HG03354 (cell line): ENCODE measurements around the gene TNRC6B.
"Not testable (repeated sequence)": the region's sequence is repeated elsewhere in the genome, so short reads cannot be mapped to it uniquely, and the experiment has no call there.

Experiments used
- ATAC-seq: cut with Tn5 transposase; IDR thresholded peaks from one replicate; pipeline ENCODE4 v1.9.1; 2021; ENCODE audit warnings: mild to moderate bottlenecking; ENCODE audit not compliant: unreplicated experiment, poor library complexity, severe bottlenecking

Gene TNRC6B

DNA sequence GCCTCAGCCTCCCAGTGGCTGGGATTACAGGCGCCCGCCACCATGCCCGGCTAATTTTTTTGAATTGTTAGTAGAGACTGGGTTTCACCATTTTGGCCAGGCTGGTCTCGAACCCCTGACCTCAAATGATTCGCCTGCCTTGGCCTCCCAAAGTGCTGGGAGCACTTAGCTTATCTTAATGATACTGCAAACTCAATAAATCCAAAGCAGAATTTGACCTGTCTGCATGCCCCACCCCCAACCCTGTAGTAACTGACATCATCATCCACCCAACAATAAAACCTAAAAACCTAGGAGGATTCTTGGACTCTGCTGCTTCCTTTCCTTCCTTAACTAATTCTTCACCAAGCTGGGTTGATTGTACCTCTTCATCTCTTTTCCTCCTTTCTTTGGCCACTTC is 162.3 kb downstream of the TNRC6B start:
- no peak for ATAC-seq

DNA sequence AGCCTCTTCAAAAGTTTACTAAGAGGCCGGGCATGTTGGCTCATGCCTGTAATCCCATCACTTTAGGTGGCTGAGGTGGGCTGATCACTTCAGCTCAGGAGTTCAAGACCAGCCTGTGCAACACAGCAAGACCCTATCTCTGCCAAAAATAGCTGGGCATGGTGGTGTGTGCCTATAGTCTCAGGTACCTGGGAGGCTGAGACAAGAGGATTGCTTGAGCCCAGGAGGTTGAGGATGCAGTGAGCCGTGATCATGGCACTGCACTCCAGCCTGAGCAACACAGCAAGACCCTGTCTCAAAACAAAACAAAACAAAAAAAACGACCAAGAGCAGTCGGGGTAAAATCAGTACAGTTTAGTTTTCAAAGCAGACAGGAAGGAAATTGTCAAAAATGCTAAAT is 163.9 kb downstream of the TNRC6B start:
- ATAC-seq, result no peak

DNA sequence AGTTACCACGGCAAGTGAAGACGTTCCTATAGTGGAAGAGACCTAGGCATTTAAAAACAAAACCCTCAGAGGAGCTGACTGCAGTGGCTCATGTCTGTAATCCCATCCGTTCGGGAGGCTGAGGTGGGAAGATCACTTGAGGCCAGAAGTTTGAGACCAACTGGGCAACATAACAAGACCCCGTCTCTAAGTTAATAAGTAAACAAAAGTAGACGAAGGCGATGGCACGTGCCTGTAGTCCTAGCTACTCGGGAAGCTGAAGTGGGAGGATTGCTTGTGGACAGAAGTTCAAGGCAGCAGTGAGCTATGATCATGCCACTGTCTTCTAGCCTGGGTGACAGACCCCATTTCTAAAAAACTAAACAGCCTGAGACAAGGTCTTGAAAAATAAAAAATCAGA is 164.8 kb downstream of the TNRC6B start:
- ATAC-seq, result no peak

DNA sequence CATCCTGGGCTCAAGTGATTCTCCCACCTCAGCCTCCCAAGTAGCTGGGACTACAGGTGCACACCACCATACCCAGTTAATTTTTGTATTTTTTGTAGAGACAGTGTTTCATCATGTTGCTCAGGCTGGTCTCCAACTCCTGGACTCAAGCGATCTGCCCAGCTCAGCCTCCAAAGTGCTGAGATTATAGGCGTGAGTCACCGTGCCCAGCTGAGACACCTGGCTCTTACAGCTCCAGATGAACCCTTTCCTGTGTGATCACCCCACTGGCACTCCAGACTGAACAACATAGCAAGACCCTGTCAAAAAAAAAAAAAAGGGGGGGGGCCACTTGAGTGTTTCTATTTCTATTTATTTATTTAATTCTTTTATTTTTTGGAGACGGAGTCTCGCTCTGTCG is 167.5 kb downstream of the TNRC6B start:
- ATAC-seq, result no peak

DNA sequence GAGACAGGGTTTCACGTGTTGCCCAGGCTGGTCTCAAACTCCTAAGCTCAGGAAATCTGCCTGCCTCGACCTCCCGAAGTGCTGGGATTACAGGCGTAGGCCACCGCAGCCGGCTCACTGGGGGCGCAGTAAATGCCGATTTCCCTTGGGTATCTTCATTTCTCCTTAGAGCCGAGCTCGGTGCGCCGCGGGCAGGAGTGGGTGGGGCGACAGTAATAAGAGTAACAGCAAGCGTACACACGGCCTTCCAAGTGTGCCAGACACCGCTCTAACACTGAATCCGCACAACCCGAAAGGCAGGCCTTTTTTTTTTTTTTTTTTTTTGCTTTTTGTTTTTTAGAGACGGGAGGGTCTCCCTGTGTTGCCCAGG is 168.1 kb downstream of the TNRC6B start:
- ATAC-seq, result peak; percentile 25

DNA sequence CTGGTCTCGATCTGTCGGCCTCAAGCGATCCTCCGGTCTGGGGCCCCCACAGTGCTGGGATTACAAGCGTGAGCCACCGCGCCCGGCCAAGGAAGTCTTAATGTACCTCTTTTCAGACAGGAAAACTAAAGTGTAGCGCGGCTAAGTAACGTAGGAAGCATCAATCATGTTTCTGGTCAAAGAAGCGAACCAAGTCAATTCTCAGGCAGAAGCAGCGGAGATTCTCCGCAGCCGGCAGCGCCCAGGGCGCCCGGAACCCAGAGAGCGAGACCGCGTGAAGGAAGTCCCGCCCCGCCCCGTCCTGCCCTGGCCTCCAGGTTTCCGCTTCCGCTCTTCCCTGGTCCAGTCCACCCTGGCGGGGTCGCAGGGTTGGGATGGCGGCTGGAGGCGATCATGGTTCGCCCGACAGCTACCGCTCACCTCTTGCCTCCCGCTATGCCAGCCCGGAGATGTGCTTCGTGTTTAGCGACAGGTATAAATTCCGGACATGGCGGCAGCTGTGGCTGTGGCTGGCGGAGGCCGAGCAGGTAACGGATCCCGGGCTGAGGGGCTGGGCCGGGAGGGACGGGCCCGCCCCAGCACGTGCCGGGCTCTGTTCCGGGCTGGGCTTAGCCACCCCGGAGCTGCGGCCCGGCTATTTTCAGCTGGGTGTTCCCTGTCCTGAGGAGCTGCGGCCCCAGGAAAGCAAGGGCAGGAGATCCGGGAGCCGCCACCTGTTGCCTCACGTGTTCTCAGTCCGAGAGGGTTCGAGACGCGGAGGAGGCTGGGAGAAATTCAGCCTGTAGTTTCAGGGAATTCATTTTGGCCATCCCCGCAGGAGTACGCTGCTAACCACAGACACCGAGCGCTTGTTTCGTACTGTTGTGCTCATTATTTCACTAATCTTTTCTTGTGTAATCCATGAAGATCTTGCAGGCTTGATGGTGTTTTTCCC is 168.7 kb downstream of the TNRC6B start, which contains the start of gene ADSL:
Gene ADSL (plus strand): TSS at position 316 of the 934 bp plus-strand sequence. CDS start 59 bp downstream, at position 375.
- peak; percentile 86 for ATAC-seq

DNA sequence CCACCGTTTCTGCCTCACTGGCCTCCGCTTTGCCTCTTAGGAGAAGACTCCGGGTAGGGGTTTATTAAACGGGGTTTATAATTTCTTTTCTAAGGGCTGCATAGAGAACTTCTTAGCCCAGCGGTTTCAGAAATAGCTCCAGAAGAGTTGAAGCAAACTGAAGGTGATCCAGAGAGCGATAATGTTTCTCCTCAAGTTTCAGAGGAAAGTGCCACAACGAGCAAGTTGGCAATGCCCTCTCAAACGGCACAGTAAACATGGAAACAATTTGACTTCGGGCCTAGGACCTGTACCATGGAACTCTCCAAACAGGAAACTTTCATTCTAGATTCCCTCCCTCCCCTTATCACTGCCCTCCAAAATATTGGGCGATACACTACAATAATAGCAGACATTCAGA is 169.6 kb downstream of the TNRC6B start:
- no peak for ATAC-seq

DNA sequence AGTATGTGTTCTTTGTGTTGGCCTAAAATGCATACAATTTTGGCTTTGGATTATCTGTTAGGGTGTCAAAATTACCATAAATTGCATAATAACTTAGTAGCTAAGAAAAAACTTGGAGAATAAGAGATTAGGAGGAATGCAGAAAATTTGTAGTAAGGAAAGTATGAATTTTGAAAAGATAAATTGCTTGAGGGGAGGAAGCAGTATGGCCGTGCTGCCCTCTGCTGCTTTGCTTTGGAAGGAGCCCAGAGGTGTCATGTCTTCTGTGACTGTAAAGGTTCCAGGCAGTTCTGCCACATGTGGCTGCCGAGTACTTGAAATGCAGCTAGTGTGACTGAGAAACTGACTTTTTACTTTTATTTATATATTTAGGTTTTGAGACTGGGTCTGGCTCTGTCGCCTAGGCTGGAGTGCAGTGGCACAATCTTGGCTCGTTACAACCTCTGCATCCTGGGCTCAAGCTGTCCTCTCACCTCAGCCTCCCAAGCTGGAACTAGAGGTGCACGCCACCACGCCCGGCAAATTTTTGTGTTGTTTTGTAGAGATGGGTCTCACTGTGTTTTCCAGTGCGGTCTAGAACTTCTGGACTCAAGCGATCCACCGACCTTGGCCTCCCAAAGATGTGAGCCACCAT is 170.4 kb downstream of the TNRC6B start:
- no peak for ATAC-seq

DNA sequence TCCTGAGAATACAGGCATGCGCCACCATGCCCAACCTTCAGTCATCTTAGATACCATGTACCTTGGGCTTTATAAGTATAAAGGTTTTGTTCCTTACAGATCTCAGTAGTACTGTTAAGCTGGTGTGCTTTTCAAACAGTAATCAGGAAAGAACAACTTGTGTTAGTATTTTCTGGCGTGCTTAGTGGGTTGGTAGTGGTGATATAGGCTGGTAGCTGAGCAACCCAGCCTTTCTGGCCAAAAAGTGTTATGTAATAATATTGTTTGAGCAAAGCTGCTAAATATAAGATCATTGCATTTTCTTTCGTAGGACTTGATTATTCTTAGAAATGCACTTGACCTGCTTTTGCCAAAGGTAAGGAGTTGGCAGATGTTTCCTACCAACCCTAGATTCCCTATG is 175.0 kb downstream of the TNRC6B start:
- ATAC-seq, result no peak

DNA sequence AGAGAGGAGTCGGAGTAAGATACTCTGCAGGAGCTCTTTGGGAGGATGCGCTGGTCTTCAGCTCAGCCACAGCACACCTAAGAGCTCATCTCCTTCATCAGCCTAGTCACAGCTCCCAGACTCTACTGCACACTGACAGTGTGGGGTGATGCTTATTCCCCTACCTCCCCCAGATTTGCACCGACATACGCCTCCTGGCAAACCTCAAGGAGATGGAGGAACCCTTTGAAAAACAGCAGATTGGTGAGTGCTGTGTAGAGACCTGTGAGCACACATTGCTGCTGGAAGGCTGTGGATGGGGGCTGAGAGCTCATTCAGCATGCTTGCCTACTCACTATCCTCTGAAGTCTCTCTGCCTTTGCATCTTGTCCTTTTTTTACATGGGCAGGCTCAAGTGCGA is 183.4 kb downstream of the TNRC6B start:
- no peak for ATAC-seq

DNA sequence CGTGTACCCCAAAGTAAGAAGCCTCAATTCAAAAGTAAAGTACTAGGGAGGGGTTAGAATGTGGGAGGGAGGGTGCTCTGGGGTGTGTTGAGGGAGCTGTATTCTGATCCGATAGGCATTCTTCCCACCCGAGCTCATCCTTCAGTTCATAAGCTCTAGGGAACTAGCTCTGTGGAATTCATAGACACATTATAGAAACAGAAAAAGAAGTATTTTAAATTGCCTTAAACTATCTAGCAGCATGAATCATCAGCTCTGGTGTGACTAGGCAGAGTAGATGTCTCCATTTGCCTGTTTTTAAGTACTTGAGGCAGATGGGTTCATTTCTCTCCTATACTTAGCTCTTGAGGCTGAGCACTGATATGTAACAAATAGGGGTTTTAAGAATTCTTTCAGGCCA is 185.3 kb downstream of the TNRC6B start:
- ATAC-seq, result no peak

DNA sequence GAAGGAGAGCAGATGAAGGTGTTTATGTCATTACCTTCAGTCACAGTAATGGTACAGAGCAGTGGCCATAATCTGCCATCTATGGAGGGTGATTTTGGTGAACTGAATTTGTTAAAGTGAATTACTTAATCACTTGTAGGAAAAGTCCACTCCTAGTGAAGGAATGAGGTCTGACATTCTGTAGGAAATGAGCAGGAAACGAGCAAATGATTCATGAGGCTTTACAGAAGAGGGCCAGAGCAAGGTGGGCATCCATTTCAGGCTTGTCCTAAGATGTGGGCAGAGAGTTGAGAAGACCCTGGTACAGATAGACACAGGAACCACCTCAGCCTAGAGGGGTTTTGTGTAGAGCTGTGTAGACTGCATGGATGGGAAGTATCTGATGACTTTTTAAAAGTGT is 186.7 kb downstream of the TNRC6B start:
- no peak for ATAC-seq

DNA sequence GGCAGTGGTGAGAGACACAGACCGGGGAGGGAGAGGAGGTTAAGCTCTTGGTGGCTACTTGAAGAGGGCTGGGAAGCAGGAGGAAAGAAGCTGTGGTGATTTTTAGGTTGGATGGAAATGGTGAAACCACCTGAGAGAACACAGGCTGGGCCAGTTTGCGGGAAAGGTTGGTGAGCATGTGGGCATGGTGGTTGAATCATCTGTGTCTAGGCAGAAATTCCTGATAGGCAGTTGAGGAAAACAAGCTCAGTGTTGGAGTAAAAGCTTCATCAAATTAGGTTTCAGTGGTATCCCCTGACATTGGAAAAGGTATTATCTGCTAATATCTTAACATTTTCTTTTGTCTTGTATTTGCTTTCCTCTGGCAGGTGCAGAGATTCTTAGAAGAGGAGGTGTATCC is 188.3 kb downstream of the TNRC6B start:
- no peak for ATAC-seq

DNA sequence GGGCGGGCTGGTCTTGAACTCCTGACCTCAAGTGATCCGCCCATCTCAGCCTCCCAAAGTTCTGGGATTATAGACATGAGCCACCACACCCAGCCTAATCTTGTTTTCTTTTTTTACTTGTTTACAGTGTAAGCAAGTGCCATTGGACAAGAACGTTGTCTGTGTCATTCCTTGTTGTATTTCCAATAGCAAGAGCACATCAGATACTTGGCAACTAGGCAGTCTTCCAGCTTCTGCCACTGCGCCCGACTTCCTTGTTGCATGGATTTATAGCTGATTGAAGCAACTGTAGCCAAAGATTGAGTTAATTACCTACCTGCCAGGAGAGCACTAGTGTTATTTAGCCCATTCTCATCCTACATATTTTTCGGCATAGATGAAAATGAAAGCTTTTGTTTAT is 189.6 kb downstream of the TNRC6B start:
- ATAC-seq, result no peak

DNA sequence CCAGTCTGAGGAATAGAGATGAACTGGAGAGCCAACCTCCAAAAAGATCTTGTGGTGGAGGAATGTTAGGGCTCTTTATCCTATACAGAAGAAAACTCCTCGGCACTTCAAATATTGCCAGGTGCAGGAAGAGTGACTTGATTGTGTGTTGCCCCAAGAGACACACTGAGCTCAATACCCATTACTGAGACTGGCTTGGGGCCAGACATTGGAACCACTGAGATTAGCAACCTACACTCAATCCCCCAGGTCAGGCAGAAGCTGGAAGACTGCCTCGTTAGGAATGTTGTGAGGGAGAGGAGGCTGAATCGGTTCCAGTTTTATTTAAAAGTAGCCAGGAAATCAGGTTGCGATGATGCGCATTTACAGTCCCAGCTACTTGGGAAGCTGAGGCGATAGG is 190.3 kb downstream of the TNRC6B start:
- no peak for ATAC-seq

DNA sequence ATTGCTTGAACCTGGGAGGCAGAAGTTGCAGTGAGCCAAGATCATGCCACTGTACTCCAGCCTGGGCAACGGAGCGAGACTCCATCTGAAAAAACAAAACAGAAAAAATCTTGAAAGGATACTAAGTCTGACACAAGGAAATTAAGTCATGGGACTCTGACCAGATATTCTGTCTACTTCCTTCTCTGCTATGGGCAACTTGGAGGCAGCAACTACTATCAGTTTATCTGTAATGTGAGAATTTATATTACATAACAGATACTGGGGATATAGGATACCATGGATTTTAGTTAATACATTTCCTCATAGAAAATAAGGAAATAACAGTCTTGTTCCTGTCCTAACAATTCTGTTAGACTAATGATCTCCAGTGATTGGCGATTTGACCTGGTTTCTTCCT is 191.1 kb downstream of the TNRC6B start:
- ATAC-seq, result no peak

DNA sequence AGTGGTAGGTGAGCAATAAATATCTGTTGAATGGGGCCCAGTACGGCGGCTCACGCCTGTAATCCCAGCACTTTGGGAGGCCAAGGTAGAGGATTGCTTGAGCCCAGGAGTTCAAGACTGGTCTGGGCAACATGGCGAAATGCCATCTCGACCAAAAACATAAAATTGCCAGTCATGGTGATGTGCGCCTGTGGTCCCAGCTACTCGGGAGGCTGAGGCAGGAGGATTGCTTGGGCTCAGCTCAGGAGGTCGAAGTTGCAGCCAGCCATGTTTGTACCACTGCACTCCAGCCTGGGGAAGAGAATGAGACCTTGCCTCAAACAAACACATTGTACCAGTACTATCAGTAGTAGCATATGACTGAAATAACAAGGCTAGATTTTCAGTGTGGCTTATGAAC is 196.8 kb downstream of the TNRC6B start:
- ATAC-seq, result no peak

DNA sequence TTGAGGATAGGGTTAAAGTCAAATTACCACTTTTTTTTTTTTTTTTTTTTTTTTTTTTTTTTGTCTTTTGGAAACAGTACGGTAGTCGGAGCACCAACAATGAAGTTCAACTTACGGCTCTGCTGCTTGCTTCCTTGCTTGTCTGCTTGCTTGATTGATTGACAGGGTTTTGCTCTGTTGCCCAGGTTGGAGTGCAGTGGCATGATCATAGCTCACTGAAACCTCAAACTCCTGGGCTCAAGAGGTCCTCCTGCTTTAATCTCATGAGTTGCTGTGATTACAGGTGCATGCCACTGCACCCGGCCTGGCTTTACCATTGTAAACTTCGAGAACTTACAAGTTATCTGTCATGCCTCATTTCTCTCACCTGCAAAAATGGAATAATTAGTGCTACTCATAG is 198.4 kb downstream of the TNRC6B start:
- ATAC-seq, result no peak

DNA sequence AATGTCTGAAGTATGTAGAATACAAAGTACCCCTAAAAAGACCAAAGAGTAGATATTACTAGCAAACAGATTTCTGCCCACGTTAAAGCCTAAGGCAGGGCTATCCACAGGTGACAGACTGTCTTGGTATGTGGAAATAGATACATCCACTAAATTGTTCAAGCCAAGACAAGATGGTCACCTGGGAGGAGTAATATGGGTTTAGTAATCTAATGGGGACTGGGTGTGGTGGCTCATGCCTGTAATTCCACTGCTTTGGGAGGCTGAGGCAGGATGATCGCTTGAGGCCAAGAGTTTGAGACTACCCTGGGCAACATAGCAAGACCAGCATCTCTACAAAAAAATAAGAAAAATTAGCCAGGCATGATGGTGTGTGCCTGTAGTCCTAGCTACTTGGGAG is 200.2 kb downstream of the TNRC6B start:
- no peak for ATAC-seq

DNA sequence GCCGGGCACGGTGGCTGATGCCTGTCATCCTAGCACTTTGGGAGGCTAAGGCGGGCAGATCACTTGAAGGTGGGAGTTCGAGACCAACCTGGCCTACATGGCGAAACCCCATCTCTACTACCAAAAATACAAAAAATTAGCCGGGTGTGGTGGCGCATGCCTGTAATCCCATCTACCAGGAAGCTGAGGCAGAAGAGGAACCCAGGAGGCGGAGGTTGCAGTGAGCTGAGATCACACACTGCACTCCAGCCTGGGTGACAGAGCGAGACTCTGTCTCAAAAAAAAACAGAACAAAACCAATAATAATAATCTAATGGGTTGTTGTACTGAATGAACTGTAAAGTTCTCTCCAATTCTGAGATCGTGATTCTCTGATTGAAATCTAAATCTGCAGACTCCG is 200.7 kb downstream of the TNRC6B start:
- not testable (repeated sequence) for ATAC-seq

DNA sequence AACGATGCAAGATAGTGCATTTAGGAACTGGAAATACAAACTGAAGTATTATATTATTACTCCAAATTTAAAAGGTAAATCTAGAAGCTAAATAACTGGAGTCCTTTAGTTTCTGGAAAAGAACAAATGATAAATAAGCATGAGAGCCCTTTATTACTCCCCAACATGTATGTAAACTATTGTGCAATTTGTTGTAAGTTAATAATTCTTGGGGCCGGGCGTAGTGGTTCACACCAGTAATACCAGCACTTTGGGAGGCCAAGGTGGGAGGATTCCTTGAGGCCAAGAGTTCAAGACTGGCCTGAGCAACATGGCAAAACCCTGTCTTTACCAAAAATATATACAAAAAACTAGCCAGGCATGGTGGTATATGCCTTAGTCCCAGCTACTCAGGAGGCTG is 203.7 kb downstream of the TNRC6B start:
- ATAC-seq, result no peak
